HG03060 (cell line): Measurements from ENCODE around the gene DAPK2.

ENCODE experiments used
- ATAC-seq: cut with Tn5 transposase; IDR thresholded peaks from one replicate; pipeline ENCODE4 v1.9.1; 2021; ENCODE audit warnings: low read depth, moderate number of reproducible peaks; ENCODE audit not compliant: unreplicated experiment

DAPK2 gene

DNA sequence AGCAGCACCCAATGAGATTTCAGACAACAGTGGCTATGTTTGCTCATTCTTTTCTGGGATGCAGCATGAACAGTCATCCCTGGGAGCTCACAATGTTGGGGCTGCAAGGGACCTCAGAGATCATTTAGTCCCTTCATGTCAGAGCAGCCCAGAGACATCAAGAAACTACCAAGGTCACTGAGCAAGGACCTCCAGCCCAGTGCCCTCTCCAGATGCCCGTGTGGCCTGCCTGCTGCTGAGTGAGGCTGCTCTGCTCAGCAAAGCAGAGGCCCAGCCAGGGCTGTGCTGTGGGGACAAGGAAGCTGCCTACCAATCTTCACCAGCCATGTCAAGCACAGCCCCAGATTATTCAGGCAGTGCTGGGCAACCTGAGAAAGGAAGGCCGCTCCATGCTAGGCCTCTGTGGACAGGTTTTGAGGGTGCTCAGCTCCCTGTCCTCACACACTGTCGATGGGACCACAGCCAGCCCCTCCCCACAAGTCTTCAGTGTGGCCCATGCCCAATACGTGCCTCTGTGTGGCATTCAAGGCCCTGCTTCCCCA lies 99.7 kb downstream of the DAPK2 start:
- ATAC-seq, result no peak

GRCh38 chr15:63945838-63946298 lies 100.4 kb downstream of the DAPK2 start:
- ATAC-seq, result no peak

DNA sequence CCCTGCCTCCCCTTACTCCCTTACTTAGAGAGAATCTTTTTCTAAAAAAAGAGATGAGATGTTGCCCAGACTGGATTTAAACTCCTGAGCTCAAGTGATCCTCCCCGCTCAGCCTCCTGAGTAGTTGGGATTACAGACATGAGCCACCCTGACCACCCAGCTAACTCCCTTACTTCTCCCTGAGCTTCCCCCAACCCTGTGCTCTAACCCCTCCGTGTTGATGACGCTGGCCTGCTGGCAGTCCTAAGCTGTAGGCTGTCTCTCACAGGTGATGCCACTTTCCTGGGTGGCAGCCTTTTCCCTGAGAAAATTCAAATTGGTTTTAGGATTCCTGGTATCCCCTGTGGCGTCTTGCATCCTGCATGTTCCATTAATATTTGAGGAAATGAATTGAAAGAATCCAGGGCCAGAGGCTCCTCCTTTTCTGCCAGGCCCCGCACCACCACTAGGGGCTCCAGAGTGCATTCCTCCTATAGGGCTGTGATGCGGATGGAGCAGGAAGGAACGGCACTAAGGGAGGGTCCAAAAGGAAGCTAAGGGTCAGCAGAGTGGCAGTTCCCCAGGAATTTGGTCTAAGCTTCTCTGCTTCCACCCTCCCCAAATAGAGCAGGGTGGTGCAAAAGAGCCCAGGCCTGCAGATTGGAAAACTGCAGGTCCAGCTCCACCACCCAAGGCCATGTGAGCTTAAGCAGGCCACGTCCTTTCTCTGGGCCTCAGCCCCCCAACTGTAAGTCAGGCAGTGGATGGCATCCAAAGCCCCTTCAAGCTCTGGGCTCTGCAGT lies 101.1 kb downstream of the DAPK2 start:
- no peak for ATAC-seq

DNA sequence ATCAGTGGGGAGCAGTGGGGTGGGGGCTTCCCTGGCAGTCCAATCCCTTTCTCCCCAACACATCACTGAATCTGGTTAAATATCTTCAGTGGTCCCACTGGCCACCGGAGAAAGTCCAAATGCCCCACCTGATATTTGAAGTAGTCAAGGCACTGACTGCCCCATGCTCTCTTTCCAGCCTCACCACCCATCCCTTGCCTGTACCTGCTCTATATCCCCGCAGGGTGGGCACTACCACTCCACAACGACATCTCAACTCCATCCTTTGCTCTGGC lies 101.7 kb downstream of the DAPK2 start:
- no peak for ATAC-seq

- ATAC-seq, result no peak
Measured at GRCh38 chr15:63943829-63944680, 102.2 kb downstream of the DAPK2 start.

DNA sequence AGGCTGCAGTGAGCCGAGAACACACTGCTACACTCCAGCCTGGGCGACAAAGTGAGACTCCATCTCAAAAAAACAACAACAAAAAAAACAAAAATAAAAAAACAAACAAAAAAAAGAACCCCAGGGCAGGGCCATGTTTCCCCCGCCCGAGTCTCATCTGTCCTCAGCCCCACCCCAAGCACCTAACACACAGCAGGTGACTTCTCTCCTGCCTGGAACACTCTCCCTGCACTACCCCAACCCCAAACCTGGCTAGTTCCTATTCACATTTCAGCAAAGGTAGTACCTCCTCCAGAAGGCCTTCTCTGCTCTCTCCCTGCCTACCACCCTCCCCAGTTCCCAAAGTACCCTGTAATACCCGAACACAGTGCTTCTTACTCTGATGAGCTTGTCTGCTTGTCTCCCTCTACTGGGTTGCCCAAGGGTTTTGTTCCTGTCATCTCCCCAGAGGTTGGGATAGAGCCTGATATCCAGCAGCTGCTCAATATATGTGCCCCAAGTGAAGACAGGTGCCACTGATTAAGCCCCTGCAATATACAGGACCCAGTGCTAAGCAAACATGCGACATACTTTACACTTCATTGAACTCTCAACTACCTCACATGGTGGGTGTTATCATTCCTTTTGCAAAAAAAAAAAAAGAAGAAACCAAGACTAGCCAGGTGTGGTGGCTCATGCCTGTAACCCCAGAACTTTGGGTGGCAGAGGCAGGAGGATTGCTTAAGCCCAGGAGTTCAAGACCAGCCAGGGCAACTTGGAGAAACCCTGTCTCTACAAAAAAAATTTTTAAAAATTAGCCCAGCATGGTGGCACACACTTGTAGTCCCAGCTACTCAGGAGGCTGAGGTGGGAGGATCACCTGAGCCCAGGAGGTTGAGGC lies 103.6 kb downstream of the DAPK2 start:
- ATAC-seq, result no peak

DNA sequence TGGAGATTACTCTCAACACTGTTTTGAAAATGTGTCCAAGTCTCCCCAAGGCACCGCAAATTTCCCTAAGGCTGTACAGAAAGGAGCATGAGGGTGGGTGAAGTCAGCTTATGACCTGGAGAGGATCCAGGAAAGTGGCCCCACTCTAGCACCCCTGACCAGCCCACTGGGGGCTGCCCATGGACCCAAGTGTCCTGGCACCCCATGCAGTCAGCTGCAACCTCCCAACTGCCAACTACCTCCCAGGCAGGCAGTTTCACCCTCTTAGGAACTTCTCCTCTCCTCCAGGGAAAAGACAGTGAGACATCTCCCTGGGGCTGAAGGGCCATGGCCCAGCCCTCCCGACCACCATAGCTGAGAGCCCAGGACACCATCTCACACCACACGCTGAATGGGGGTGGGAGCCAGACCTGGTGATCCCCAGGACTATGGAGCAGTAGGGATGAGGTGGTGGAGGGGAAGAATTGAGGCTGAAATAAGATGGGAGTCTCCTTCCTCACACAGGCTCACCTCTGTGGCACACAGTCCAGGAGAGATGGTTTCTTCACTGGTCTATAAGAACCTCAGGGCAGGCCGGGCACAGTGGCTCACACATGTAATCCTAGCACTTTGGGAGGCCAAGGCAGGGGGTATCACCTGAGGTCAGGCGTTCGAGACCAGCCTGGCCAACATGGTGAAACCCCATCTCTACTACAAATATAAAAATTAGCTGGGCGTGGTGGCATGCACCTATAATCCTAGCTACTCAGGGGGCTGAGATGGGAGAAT lies 104.4 kb downstream of the DAPK2 start:
- no peak for ATAC-seq

DNA sequence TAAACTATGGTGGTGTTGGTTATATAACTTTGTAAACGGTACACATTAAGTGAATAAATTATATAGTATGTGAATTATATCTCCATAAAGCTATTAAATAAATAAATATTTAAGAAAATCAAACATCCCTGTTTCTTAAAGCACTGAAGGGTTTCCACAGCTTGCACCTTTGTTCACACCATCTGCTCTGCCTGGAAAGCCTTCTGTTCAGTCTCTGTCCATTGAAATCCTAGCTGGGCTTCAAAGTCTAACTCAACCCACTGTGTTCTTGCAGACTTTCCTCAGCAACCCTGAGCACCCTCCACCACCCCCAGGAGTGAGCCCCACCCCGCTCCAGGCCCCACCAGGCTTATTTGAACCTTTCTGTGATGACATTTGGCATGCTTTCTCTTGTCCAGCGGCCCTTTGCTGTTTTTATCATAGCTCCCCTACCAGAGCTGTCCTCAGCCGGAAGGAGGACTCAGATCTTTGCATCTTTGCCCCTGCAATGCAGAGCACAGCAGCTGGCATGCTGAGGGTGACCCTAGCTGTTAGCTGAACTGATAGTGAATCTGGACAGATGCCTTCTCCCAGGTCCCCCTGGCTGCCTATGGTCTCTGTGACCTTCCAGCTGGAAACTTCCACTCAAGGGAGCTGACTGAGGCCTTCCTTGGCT lies 105.2 kb downstream of the DAPK2 start:
- ATAC-seq, result no peak

- ATAC-seq, result no peak
Measured at GRCh38 chr15:63939531-63940130, 106.7 kb downstream of the DAPK2 start.

DNA sequence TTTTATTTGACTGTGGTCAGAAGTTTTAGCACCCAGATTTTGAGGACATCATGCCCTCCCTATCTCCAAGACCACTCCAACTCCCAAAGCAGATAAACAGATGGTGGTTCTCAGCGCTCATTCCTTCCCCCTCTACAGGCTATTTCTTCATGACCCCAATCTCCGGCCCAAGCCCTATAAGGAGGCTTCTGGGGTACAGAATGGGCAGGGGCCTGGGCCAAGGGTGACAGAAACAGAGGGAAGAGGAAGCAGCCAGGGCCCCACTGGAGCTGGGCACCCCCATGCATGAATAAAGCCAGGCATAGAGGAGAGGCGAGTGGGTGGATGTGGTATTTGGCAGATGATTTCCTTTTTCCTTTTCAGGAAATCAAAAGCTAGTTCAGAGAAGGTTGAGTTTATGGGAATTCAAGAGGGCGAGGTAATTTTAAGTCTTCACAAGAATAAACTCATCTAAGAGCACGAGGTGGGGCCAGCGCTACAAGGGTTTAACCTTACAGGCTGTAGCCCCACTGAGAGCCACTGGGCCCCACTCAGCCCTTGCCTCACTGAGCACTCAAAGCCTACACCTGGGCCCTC lies 107.7 kb downstream of the DAPK2 start:
- ATAC-seq, result no peak

DNA sequence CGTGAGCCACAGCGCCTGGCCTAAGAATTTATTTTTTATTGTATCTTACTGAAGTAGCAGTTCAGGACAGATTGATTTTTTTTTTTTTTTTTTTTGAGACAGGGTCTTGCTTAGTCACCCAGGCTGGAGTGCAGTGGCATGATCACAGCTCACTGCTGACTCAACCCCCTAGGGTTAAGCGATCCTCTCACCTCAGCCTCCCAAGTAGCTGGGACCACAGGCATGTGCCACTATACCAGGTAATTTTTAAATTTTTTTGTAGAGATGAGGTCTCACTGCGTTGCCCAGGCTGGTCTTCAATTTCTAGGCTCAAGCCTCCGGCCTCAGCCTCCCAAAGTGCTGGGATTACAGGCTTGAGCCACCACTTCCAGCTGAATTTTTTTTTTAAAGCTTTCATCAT lies 112.8 kb downstream of the DAPK2 start:
- no peak for ATAC-seq

GRCh38 chr15:63931556-63931955 lies 114.7 kb downstream of the DAPK2 start:
- ATAC-seq, result no peak

DNA sequence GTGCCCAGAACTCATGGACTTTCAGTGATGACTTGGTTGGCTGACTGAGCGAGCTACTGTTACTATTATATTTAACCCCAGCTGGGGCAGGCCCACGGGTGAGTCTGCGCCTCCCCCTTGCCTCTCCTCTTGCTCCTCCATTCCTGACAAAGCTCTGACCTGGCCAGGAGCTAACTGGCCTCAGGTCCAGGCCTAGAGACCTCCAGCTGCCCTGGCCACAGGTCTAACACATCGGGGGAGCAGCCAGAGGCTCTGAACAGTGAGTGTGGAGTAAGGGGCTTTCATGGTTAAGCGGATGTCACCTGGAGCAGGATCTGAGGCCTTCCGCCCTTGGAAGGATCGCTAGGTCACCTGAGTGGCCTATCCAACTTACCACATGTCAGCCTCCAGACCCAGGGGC lies 116.3 kb downstream of the DAPK2 start:
- ATAC-seq, result no peak

DNA sequence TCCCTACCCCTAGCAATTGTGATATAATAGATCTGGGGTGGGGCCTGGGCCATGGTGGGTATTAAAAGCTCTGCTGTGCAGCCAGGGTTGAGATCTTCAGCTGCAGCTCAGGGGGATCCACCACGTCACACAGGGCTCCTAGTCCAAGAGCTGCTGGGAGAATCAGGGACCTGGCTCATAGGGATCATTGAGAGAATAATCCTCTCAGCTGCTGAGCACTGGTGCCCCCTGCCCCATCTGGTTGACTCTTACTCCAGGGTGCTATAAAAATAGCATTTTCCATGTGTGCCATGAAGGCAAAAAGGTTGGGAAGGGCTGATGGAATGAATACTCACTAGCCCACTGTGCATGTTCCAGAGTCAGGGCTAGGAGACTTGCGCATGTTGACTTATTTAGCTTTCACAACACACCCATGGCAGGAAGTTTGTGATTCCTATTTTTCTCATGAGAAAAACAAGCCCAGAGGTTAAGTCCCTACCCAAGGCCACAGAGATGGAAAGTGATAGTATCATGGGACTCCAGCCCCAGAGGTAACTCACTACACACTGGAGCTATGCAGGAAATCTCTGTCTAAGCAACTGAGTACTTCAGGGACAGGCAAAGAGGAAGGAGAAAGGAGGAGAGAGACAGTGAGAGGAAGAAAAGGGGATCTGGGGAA lies 118.0 kb downstream of the DAPK2 start:
- ATAC-seq, result no peak

GRCh38 chr15:63923993-63924950 lies 122.0 kb downstream of the DAPK2 start:
- no peak for ATAC-seq

DNA sequence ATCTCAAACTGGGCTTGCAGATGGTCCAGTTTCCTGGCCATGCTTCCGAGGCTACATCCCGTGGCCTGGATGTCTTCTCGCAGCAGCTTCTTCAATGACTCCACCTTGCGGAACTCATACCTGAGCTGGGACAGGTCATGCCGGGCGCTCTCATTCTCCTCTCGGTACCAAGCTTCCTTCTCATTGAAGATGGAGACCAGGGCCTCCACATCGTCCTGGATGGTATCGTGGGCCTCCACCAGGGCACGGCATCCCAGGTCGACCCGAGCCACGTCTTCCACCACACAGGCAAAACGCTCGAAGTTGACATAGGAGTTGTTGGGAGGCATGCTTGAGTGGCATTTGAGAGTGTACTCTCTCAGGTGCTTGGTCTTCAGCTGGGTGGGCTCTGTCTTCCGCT lies 123.4 kb downstream of the DAPK2 start:
- ATAC-seq, result no peak

GRCh38 chr15:63922261-63922904 lies 123.9 kb downstream of the DAPK2 start:
- no peak for ATAC-seq
